CD4-positive, alpha-beta T cell treated with Interleukin-4 for 4 hours (primary cell): ENCODE results near the gene PNISR.

ENCODE experiments used
- DNase-seq: peaks from one replicate; pipeline ENCODE4 v3.0.0-alpha.2; 2020

The PNISR gene

DNA sequence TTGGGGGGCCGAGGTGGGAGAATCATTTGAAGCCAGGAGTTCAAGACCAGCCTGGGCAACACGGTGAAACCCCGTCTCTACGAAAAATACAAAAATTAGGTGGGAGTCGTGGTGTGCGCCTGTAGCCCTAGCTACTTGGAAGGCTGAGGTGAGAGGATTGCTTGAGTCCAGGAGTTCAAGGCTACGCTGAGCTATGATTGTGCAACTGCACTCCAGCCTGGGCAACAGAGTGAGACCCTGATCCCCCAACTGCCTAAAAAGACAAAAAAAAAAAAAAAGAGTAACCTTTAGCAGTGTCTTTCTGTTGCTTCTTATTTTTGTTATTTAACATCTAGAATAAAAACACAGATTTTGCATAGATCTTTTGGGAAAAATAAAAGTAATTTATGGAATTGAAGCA lies 18.0 kb downstream of the PNISR start:
- no peak for DNase-seq

DNA sequence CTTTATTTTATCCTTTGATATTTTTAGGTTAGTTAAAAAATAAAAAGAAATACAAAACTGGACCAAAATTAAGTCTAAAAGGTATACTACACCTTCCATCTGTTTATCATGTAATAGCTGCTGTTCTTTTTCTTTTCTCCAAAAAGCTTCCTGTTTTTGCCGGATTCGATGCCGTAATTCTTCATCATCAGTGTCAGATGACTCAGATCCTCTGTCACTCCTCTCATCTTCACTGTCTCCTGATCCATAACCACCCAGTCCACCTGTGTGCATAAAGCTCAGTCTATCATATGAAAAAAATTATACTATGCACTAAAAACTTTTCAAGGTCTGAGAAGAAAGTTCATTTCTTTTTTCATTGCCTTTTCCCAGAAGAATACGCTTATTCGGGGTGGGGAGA lies 22.7 kb downstream of the PNISR start:
- no peak for DNase-seq

GRCh38 chr6:99397287-99397686 lies 27.8 kb downstream of the PNISR start:
- no peak for DNase-seq

- DNase-seq = peak; percentile 74
These were observed 31.2 kb downstream of the PNISR start, which contains the start of gene COQ3 for GRCh38 chr6:99393698-99394531. COQ3 (minus strand) TSS chr6:99394195; CDS start chr6:99394179, 16 bp downstream.

DNA sequence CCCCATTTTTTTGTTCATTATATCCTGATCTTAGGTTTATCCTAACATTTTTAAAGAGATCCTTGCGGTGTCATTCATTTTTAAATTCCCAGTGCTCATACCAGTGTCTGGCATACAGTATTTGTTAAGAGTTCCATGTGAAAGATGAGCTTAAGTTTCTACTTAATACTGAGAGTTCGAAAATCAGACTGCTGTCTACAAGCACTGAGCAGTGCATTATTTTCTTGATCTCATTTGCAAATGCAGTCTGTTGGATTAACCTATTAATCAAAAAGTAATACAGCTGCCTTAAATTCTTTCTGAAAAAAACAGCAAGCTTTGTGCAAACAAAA lies 31.8 kb downstream of the PNISR start:
- DNase-seq = no peak

DNA sequence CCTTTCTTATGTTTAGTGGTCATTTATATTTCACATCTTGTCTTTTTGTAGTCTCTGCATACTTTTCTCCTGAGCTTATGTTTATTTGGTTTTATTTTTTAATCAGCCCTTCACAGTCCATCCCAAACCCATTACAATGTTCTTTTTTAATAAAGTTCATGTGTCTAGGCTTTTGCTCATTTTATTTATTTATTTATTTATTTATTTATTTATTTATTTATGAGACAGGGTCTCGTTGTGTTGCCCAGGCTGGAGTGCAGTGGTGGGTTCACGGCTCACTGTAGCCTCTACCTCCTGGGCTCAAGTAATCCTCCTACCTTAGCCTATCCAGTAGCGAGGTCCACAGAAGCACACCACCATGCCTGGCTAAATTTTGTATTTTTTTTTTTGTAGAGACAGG lies 34.2 kb downstream of the PNISR start:
- DNase-seq = no peak

- DNase-seq = no peak
These were observed 40.6 kb downstream of the PNISR start for GRCh38 chr6:99384507-99384906.

- DNase-seq = no peak
These were observed 46.5 kb downstream of the PNISR start for GRCh38 chr6:99378636-99379035.

- DNase-seq = no peak
These were observed 55.6 kb downstream of the PNISR start for GRCh38 chr6:99369533-99369932.

DNA sequence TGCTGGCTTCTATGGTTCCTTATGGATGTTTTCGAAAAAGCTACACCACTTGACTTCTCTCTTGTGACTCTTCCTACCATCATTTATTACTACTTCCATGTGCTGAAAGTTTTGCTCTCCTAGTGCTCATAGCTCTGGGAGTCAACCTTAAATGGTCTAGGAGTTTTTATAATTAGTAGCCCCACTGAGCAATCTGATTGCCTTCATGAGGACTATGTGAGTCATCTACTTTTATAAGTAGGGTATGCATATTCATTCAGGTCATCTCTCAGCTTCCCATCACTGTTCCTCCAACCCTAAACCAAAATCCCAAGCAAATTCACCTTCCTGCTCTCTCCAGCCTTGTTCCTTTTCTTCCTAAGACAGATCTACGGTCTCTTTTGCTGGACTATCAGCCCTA lies 58.3 kb downstream of the PNISR start:
- DNase-seq = no peak

DNA sequence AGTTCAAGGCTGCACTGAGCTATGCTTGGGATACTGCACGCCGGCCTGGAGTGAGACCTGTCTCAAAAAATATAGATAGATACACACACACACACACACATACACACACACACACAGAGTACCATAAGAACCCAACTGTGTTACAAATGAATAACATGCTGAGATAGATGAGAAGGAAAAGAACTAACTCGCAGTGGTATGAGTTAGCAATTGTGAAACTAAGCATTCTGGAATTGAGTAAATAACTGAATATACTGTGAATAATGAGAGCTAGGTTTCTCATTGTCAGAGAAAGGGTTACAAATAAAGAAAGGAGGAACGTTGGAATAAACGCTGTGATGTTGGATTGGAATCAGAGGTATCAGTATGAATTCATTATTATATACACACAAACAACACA lies 61.1 kb downstream of the PNISR start:
- no peak for DNase-seq

GRCh38 chr6:99362678-99363268 lies 62.3 kb downstream of the PNISR start:
- DNase-seq = no peak

GRCh38 chr6:99359800-99360199 lies 65.3 kb downstream of the PNISR start:
- no peak for DNase-seq

DNA sequence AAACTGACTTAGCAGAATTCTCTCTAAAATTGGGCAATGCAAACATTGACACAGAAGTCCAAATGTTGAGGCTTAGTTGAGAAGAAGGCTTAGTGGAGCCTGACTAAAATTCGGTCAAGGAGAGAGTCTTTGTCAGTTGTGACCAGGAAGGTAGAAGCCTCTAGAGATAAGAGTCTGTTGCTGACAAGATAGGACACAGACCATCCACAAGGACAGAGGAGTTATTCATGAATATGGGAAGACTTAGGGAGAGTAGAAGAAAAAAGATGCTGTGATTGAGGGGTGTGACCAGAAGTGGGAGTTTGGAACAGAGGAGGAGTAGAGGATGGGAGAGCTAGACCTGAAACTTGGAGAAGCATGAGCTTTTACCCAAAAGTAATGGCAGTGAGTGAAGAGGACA lies 68.5 kb downstream of the PNISR start:
- no peak for DNase-seq

DNA sequence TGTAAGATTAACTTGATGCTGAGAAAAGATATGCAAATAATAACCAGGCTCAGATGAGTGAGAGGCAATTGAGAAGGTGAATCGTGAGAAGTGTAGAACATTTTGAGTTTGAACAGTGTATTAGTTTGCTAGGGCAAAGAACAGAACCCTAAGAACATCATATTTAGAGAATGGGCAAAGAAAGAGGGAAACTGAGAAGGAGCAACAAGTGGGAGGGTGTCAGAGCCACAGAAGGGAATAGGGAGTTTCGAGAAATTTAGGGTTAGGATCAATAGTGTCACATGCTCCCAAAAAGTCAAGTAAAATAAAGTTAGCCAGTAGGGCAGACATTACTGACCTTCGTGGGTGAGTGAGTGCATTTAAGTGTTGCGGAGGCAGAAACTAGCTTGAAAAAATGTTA lies 70.1 kb downstream of the PNISR start:
- DNase-seq = no peak

- DNase-seq = no peak
These were observed 72.0 kb downstream of the PNISR start for GRCh38 chr6:99353126-99353525.

GRCh38 chr6:99350573-99350972 lies 74.5 kb downstream of the PNISR start:
- DNase-seq = no peak

- no peak for DNase-seq
These were observed 75.7 kb downstream of the PNISR start, which contains the start of gene FAXC for GRCh38 chr6:99349171-99350141. FAXC (minus strand) TSS chr6:99349674; CDS start chr6:99349372, 302 bp downstream.

GRCh38 chr6:99348288-99349170 lies 76.6 kb downstream of the PNISR start:
- no peak for DNase-seq
